HT1080 (cell line): ENCODE measurements around the gene ORM2. TPM values are rescaled to one million over a fixed set of nuclear protein-coding genes. Genes with fewer than 3 reads are reported as not detected.

ENCODE experiments used
- DNase-seq: peaks from one replicate; pipeline ENCODE4 v3.0.0-alpha.2; 2015; ENCODE audit warnings: low read depth
- total RNA-seq: library from RNA; depleted of rRNA; stranded (reverse); fragments of >200 nt; shearing (Covaris generic); gene quantifications from 2 replicates; pipeline ENCODE4 v1.2.3, GENCODE V29; 2014; rRNA removed

ORM2 gene
- total RNA-seq, 1 experiment from 2014 or later: not detected

GRCh38 chr9:114369216-114370130, 39.8 kb downstream of the ORM2 start:
- DNase-seq: no peak

- DNase-seq: no peak
Observed at GRCh38 chr9:114370251-114370967, 40.7 kb downstream of the ORM2 start.

- no peak for DNase-seq
Observed at GRCh38 chr9:114370968-114371320, 41.3 kb downstream of the ORM2 start.

- no peak for DNase-seq
Observed at GRCh38 chr9:114371343-114371944, 41.8 kb downstream of the ORM2 start.

GRCh38 chr9:114371973-114372917, 42.6 kb downstream of the ORM2 start:
- peak; percentile 70 for DNase-seq

- DNase-seq: peak; percentile 53
Observed at GRCh38 chr9:114372921-114373448, 43.3 kb downstream of the ORM2 start.

- DNase-seq: no peak
Observed at GRCh38 chr9:114373960-114374730, 44.5 kb downstream of the ORM2 start.

- no peak for DNase-seq
Observed at GRCh38 chr9:114374936-114375335, 45.3 kb downstream of the ORM2 start.

- no peak for DNase-seq
Observed at GRCh38 chr9:114375386-114376175, 45.9 kb downstream of the ORM2 start.

- DNase-seq: no peak
Observed at GRCh38 chr9:114376586-114377445, 47.1 kb downstream of the ORM2 start.

- no peak for DNase-seq
Observed at GRCh38 chr9:114378016-114378415, 48.3 kb downstream of the ORM2 start.

GRCh38 chr9:114378883-114379282, 49.2 kb downstream of the ORM2 start:
- no peak for DNase-seq

Other genes with a start within 250 kb of the ORM2 start
- not detected in 2 replicates for gene KIF12, start 230.6 kb upstream of the ORM2 start, total RNA-seq
- gene COL27A1, start 174.3 kb upstream of the ORM2 start, total RNA-seq: 19.1 and 21.1 TPM in 2 replicates
- gene ORM1, start 6.8 kb upstream of the ORM2 start, total RNA-seq: not detected in 2 replicates
- gene AKNA, start 58.1 kb downstream of the ORM2 start, total RNA-seq: 3.8 and 4.2 TPM in 2 replicates
- gene WHRN, start 175.6 kb downstream of the ORM2 start, total RNA-seq: 2.0 and 3.1 TPM in 2 replicates